Stimulated activated naive CD8-positive, alpha-beta T cell treated with anti-CD3 and anti-CD28 coated beads, Interleukin-15, Interleukin-2, amounts not matched to agents 100 ng/mL and 50 ng/mL, for 24 hours (primary cell): ENCODE measurements around the gene GPS1.

Experiments
- H3K27ac Mint-ChIP-seq: one replicate; pipeline ENCODE4 v1.8.0; 2021; ENCODE audit warnings: mild to moderate bottlenecking, mixed read lengths
- H3K27me3 Mint-ChIP-seq: one replicate; pipeline ENCODE4 v1.8.0; 2021; ENCODE audit warnings: mixed read lengths
- H3K36me3 Mint-ChIP-seq: one replicate; pipeline ENCODE4 v1.8.0; 2021; ENCODE audit warnings: low read depth, mixed read lengths
- H3K4me1 Mint-ChIP-seq: one replicate; pipeline ENCODE4 v1.8.0; 2021; ENCODE audit warnings: low read depth, mixed read lengths
- H3K4me3 Mint-ChIP-seq: one replicate; pipeline ENCODE4 v1.8.0; 2021; ENCODE audit warnings: mild to moderate bottlenecking, mixed read lengths
- H3K9me3 Mint-ChIP-seq: one replicate; pipeline ENCODE4 v1.8.0; 2021; ENCODE audit warnings: mixed read lengths

GPS1 gene

GRCh38 chr17:82019690-82020571 lies 31.8 kb upstream of the GPS1 start:
- Mint-ChIP-seq H3K36me3 (peaks cover 8% of the 10 kb centered on the region), H3K27me3 (no peaks in the 10 kb centered on the region), H3K4me1 (peaks cover 14% of the 10 kb centered on the region), H3K9me3 (no peaks in the 10 kb centered on the region), H3K4me3 (no peak overlapping the region), H3K27ac (no peak overlapping the region)

- Mint-ChIP-seq H3K4me3 (peak overlapping the region; percentile 60), H3K36me3 (peaks cover 8% of the 10 kb centered on the region), H3K27ac (no peak overlapping the region), H3K9me3 (no peaks in the 10 kb centered on the region), H3K4me1 (peaks cover 14% of the 10 kb centered on the region), H3K27me3 (no peaks in the 10 kb centered on the region)
These were observed 31.1 kb upstream of the GPS1 start for GRCh38 chr17:82020572-82021106.

GRCh38 chr17:82021107-82021899 lies 30.4 kb upstream of the GPS1 start:
- H3K27me3 Mint-ChIP-seq, result no peaks in the 10 kb centered on the region
- H3K9me3 Mint-ChIP-seq, result no peaks in the 10 kb centered on the region
- peak overlapping the region; percentile 88 for H3K4me3 Mint-ChIP-seq
- peaks cover 14% of the 10 kb centered on the region for H3K4me1 Mint-ChIP-seq
- peak overlapping the region; percentile 76 for H3K27ac Mint-ChIP-seq
- H3K36me3 Mint-ChIP-seq, result peaks cover 8% of the 10 kb centered on the region

- H3K27me3 Mint-ChIP-seq, result no peaks in the 10 kb centered on the region
- peak overlapping the region; percentile 88 for H3K4me3 Mint-ChIP-seq
- peaks cover 8% of the 10 kb centered on the region for H3K36me3 Mint-ChIP-seq
- peaks cover 14% of the 10 kb centered on the region for H3K4me1 Mint-ChIP-seq
- peak overlapping the region; percentile 76 for H3K27ac Mint-ChIP-seq
- H3K9me3 Mint-ChIP-seq, result no peaks in the 10 kb centered on the region
These were observed 29.8 kb upstream of the GPS1 start for GRCh38 chr17:82021900-82022309.

- Mint-ChIP-seq H3K27me3 (no peaks in the 10 kb centered on the region), H3K4me1 (peaks cover 14% of the 10 kb centered on the region), H3K27ac (peak within 1 kb of the TSS; percentile 76), H3K9me3 (no peaks in the 10 kb centered on the region), H3K36me3 (peaks cover 8% of the 10 kb centered on the region), H3K4me3 (peak within 1 kb of the TSS; percentile 88)
These were observed 29.3 kb upstream of the GPS1 start, which contains the start of gene CENPX for GRCh38 chr17:82022310-82022980. CENPX (minus strand) TSS chr17:82022878; CDS start chr17:82022861, 17 bp downstream.

GRCh38 chr17:82022981-82023446 lies 28.7 kb upstream of the GPS1 start, which contains the start of gene LRRC45:
LRRC45 (plus strand) TSS chr17:82023305; CDS start chr17:82023644, 339 bp downstream.
- Mint-ChIP-seq H3K27ac (peak within 1 kb of the TSS; percentile 76), H3K27me3 (no peaks in the 10 kb centered on the region), H3K4me1 (peaks cover 14% of the 10 kb centered on the region), H3K4me3 (peak within 1 kb of the TSS; percentile 88), H3K36me3 (peaks cover 8% of the 10 kb centered on the region), H3K9me3 (no peaks in the 10 kb centered on the region)

GRCh38 chr17:82023447-82024241 lies 28.1 kb upstream of the GPS1 start:
- H3K36me3 Mint-ChIP-seq, result peaks cover 4% of the 10 kb centered on the region
- no peaks in the 10 kb centered on the region for H3K27me3 Mint-ChIP-seq
- H3K4me3 Mint-ChIP-seq, result peak overlapping the region; percentile 88
- H3K4me1 Mint-ChIP-seq, result peaks cover 14% of the 10 kb centered on the region
- no peaks in the 10 kb centered on the region for H3K9me3 Mint-ChIP-seq
- no peak overlapping the region for H3K27ac Mint-ChIP-seq

GRCh38 chr17:82024859-82025258 lies 26.8 kb upstream of the GPS1 start:
- H3K4me3 Mint-ChIP-seq, result no peak overlapping the region
- peaks cover 19% of the 10 kb centered on the region for H3K4me1 Mint-ChIP-seq
- no peak overlapping the region for H3K27ac Mint-ChIP-seq
- H3K27me3 Mint-ChIP-seq, result no peaks in the 10 kb centered on the region
- H3K9me3 Mint-ChIP-seq, result no peaks in the 10 kb centered on the region
- no peaks in the 10 kb centered on the region for H3K36me3 Mint-ChIP-seq

GRCh38 chr17:82025401-82026107 lies 26.1 kb upstream of the GPS1 start:
- Mint-ChIP-seq H3K4me3 (no peak overlapping the region), H3K4me1 (peaks cover 21% of the 10 kb centered on the region), H3K27ac (no peak overlapping the region), H3K9me3 (no peaks in the 10 kb centered on the region), H3K36me3 (no peaks in the 10 kb centered on the region), H3K27me3 (no peaks in the 10 kb centered on the region)

GRCh38 chr17:82028246-82028645 lies 23.5 kb upstream of the GPS1 start:
- H3K27ac Mint-ChIP-seq, result no peak overlapping the region
- H3K4me3 Mint-ChIP-seq, result no peak overlapping the region
- H3K27me3 Mint-ChIP-seq, result no peaks in the 10 kb centered on the region
- H3K4me1 Mint-ChIP-seq, result peaks cover 15% of the 10 kb centered on the region
- no peaks in the 10 kb centered on the region for H3K36me3 Mint-ChIP-seq
- no peaks in the 10 kb centered on the region for H3K9me3 Mint-ChIP-seq

GRCh38 chr17:82028966-82029365 lies 22.7 kb upstream of the GPS1 start:
- no peaks in the 10 kb centered on the region for H3K36me3 Mint-ChIP-seq
- peaks cover 12% of the 10 kb centered on the region for H3K4me1 Mint-ChIP-seq
- H3K4me3 Mint-ChIP-seq, result no peak overlapping the region
- no peaks in the 10 kb centered on the region for H3K27me3 Mint-ChIP-seq
- no peak overlapping the region for H3K27ac Mint-ChIP-seq
- H3K9me3 Mint-ChIP-seq, result no peaks in the 10 kb centered on the region

- Mint-ChIP-seq H3K27me3 (no peaks in the 10 kb centered on the region), H3K27ac (no peak overlapping the region), H3K9me3 (no peaks in the 10 kb centered on the region), H3K4me3 (no peak overlapping the region), H3K36me3 (no peaks in the 10 kb centered on the region), H3K4me1 (peaks cover 8% of the 10 kb centered on the region)
These were observed 22.3 kb upstream of the GPS1 start for GRCh38 chr17:82029391-82029790.

- no peaks in the 10 kb centered on the region for H3K27me3 Mint-ChIP-seq
These were observed 21.7 kb upstream of the GPS1 start for GRCh38 chr17:82029990-82030469.

More at GRCh38 chr17:82029990-82030469, 21.7 kb upstream of the GPS1 start:
- Mint-ChIP-seq H3K36me3 (no peaks in the 10 kb centered on the region), H3K4me1 (peaks cover 10% of the 10 kb centered on the region), H3K4me3 (no peak overlapping the region), H3K27ac (no peak overlapping the region), H3K9me3 (no peaks in the 10 kb centered on the region)
